Trophoblast cell (in vitro differentiated cells and primary cell): Measurements from ENCODE around the gene KRTAP10-5.

Source experiments
- DNase-seq, 2 donors: peaks; one replicate each; pipeline ENCODE4 v3.0.0-alpha.2; 2016
- H2AFZ ChIP-seq: 2 replicates; pipeline ENCODE4 v1.6.1; 2013; ENCODE audit warnings: low read length, moderate library complexity, mild to moderate bottlenecking; ENCODE audit not compliant: insufficient read depth, poor library complexity
- H2AK5ac ChIP-seq: 2 replicates; pipeline ENCODE4 v1.6.1; 2013; ENCODE audit warnings: mild to moderate bottlenecking, low read length
- H2BK120ac ChIP-seq: 2 replicates; pipeline ENCODE4 v1.6.1; 2013; ENCODE audit warnings: low read length, mild to moderate bottlenecking, moderate library complexity; ENCODE audit not compliant: insufficient read depth, poor library complexity
- H2BK12ac ChIP-seq: 2 replicates; pipeline ENCODE4 v1.6.1; 2013; ENCODE audit warnings: mild to moderate bottlenecking, low read length, moderate library complexity
- H2BK5ac ChIP-seq: 2 replicates; pipeline ENCODE4 v1.6.1; 2013; ENCODE audit warnings: low read length, low read depth, moderate library complexity, mild to moderate bottlenecking; ENCODE audit not compliant: poor library complexity
- H3K14ac ChIP-seq: 2 replicates; pipeline ENCODE4 v1.6.1; 2013; ENCODE audit warnings: mild to moderate bottlenecking, low read length
- H3K18ac ChIP-seq: 2 replicates; pipeline ENCODE4 v1.6.1; 2013; ENCODE audit warnings: mild to moderate bottlenecking, low read length
- H3K23ac ChIP-seq: 2 replicates; pipeline ENCODE4 v1.6.1; 2013; ENCODE audit warnings: low read length
- H3K27ac ChIP-seq: 2 replicates; pipeline ENCODE4 v1.5.1; 2013; ENCODE audit warnings: low read depth, mild to moderate bottlenecking, inconsistent platforms, low read length, moderate library complexity
- H3K27me3 ChIP-seq: 2 replicates; pipeline ENCODE4 v1.6.1; 2013; ENCODE audit warnings: inconsistent platforms, mild to moderate bottlenecking, low read length, moderate library complexity; ENCODE audit not compliant: insufficient read depth
- H3K36me3 ChIP-seq, 2 experiments: 1 replicate in 1 of 2; 2 replicates in 1 of 2; pipeline ENCODE4 v1.6.1; 2013; ENCODE audit warnings: low read length in 2 of 2, mild to moderate bottlenecking in 2 of 2, moderate library complexity in 1 of 2; ENCODE audit not compliant: insufficient read depth in 2 of 2, control insufficient read depth in 1 of 2
- H3K4ac ChIP-seq: 2 replicates; pipeline ENCODE4 v1.6.1; 2013; ENCODE audit warnings: low read depth, mild to moderate bottlenecking, low read length, moderate library complexity
- H3K4me1 ChIP-seq, 2 experiments: 1 replicate in 1 of 2; 2 replicates in 1 of 2; pipeline ENCODE4 v1.6.1; 2013; ENCODE audit warnings: low read length in 2 of 2, mild to moderate bottlenecking in 2 of 2, moderate library complexity in 1 of 2; ENCODE audit not compliant: insufficient read depth in 2 of 2, control insufficient read depth in 1 of 2
- H3K4me2 ChIP-seq: 2 replicates; pipeline ENCODE4 v1.6.1; 2013; ENCODE audit warnings: inconsistent platforms, mild to moderate bottlenecking, low read length, moderate library complexity
- H3K4me3 ChIP-seq: 2 replicates; pipeline ENCODE4 v1.5.1; 2013; ENCODE audit warnings: mild to moderate bottlenecking, low read depth, low read length, inconsistent platforms
- H3K79me1 ChIP-seq: one replicate; pipeline ENCODE4 v1.6.1; 2013; ENCODE audit warnings: low read length
- H3K79me2 ChIP-seq: 2 replicates; pipeline ENCODE4 v1.6.1; 2013; ENCODE audit warnings: low read length, mild to moderate bottlenecking; ENCODE audit not compliant: control insufficient read depth, insufficient read depth, poor library complexity
- H3K9ac ChIP-seq: 2 replicates; pipeline ENCODE4 v1.6.1; 2013; ENCODE audit warnings: mild to moderate bottlenecking, low read length
- H3K9me3 ChIP-seq: 2 replicates; pipeline ENCODE4 v1.6.1; 2013; ENCODE audit warnings: low read depth, mild to moderate bottlenecking, control low read depth, inconsistent platforms, low read length; ENCODE audit not compliant: insufficient read depth
- H4K12ac ChIP-seq: 2 replicates; pipeline ENCODE4 v1.6.1; 2013; ENCODE audit warnings: low read depth, mild to moderate bottlenecking, low read length, moderate library complexity
- H4K8ac ChIP-seq: 2 replicates; pipeline ENCODE4 v1.6.1; 2013; ENCODE audit warnings: low read depth, mild to moderate bottlenecking, low read length, moderate library complexity
- H4K91ac ChIP-seq: one replicate; pipeline ENCODE4 v1.6.1; 2013; ENCODE audit warnings: low read depth, mild to moderate bottlenecking, low read length, moderate library complexity
- WGBS: extraction: QIAGEN DNeasy Blood & Tissue Kit; methylation state at CpG from one replicate; pipeline ENCODE4 v1.1.7; 2013; ENCODE audit warnings: missing lambda C conversion rate; ENCODE audit not compliant: insufficient read length, insufficient coverage; ENCODE audit errors: extremely low coverage; 5-methylcytosine and 5-hydroxymethylcytosine counted together

The KRTAP10-5 gene

DNA sequence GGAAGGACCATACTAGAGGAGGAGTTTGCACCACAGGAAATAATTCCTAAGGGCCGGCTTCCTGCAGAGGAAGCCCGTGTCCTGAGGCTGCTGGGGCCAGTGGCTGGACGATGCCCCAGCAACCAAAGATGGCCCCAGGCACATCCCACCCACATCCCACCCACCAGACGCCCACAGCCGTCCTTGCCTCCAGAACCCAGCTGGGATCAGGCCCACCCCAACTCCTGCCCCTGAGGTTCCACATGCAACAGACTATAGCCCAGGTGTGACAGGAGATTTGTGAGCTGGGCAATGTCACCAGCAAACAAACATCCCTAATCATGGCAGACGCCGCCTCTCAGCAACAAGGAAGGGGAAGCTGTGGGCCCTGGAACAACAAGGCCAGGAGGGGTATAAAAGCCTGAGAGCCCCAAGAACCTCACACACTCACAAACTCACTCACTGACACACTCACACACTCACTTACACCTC is 46.3 kb upstream of the KRTAP10-5 start, which contains the start of gene KRTAP10-9:
Gene KRTAP10-9 (plus strand): TSS at position 421 of the 471 bp plus-strand sequence. CDS start 79 bp downstream, outside the sequence.
- peaks cover 12% of the 10 kb centered on the region for H3K9me3 ChIP-seq
- H2AK5ac ChIP-seq, result no peak within 1 kb of the TSS
- H3K4me1 ChIP-seq, result no peaks in the 10 kb centered on the region
- no peak within 1 kb of the TSS for H3K27ac ChIP-seq
- no peaks in the 10 kb centered on the region for H3K79me1 ChIP-seq
- no peak within 1 kb of the TSS for H4K91ac ChIP-seq
- no CpG with 5 or more reads among the region's 7 CpGs for WGBS
- DNase-seq, result no peak
- H3K4ac ChIP-seq, result no peak within 1 kb of the TSS
- H3K27me3 ChIP-seq, result no peaks in the 10 kb centered on the region
- no peak within 1 kb of the TSS for H4K8ac ChIP-seq
- H3K4me3 ChIP-seq, result no peak within 1 kb of the TSS
- no peaks in the 10 kb centered on the region for H3K79me2 ChIP-seq
- H3K4me2 ChIP-seq, result no peak within 1 kb of the TSS
- no peak within 1 kb of the TSS for H2BK5ac ChIP-seq
- no peaks in the 10 kb centered on the region for H3K36me3 ChIP-seq
- no peak within 1 kb of the TSS for H3K14ac ChIP-seq
- no peak within 1 kb of the TSS for H2BK12ac ChIP-seq
- H2BK120ac ChIP-seq, result no peak within 1 kb of the TSS
- no peak within 1 kb of the TSS for H3K23ac ChIP-seq
- peak within 1 kb of the TSS; percentile 34 for H3K9ac ChIP-seq
- H4K12ac ChIP-seq, result no peak within 1 kb of the TSS
- no peak within 1 kb of the TSS for H3K18ac ChIP-seq
- H2AFZ ChIP-seq, result no peak within 1 kb of the TSS

GRCh38 chr21:44626262-44626661 is 45.9 kb upstream of the KRTAP10-5 start:
- no CpG with 5 or more reads among the region's 10 CpGs for WGBS
- H2AFZ ChIP-seq, result no peak overlapping the region
- no peak overlapping the region for H3K14ac ChIP-seq
- H3K9me3 ChIP-seq, result peaks cover 12% of the 10 kb centered on the region
- no peak overlapping the region for H2BK12ac ChIP-seq
- H3K9ac ChIP-seq, result peak overlapping the region; percentile 34
- H2BK120ac ChIP-seq, result no peak overlapping the region
- no peaks in the 10 kb centered on the region for H3K79me1 ChIP-seq
- H3K4me2 ChIP-seq, result no peak overlapping the region
- H2AK5ac ChIP-seq, result no peak overlapping the region
- no peaks in the 10 kb centered on the region for H3K27me3 ChIP-seq
- no peak overlapping the region for H3K4me3 ChIP-seq
- no peaks in the 10 kb centered on the region for H3K79me2 ChIP-seq
- no peak overlapping the region for H3K4ac ChIP-seq
- H3K36me3 ChIP-seq, result no peaks in the 10 kb centered on the region
- no peak overlapping the region for H2BK5ac ChIP-seq
- no peak overlapping the region for H4K8ac ChIP-seq
- no peak overlapping the region for H3K23ac ChIP-seq
- H3K27ac ChIP-seq, result no peak overlapping the region
- no peak for DNase-seq
- no peak overlapping the region for H4K91ac ChIP-seq
- H3K4me1 ChIP-seq, result no peaks in the 10 kb centered on the region
- no peak overlapping the region for H3K18ac ChIP-seq
- H4K12ac ChIP-seq, result no peak overlapping the region

- no peaks in the 10 kb centered on the region for H3K4me1 ChIP-seq
- H4K8ac ChIP-seq, result no peak overlapping the region
- H3K36me3 ChIP-seq, result no peaks in the 10 kb centered on the region
These were observed 45.4 kb upstream of the KRTAP10-5 start for GRCh38 chr21:44625756-44626155.

GRCh38 chr21:44623575-44623974 is 43.2 kb upstream of the KRTAP10-5 start:
- Histone ChIP-seq H3K36me3 (no peaks in the 10 kb centered on the region), H4K91ac (no peak overlapping the region), H3K4me2 (no peak overlapping the region)

More at GRCh38 chr21:44625756-44626155, 45.4 kb upstream of the KRTAP10-5 start:
- Histone ChIP-seq H2BK120ac (no peak overlapping the region), H3K4me2 (no peak overlapping the region), H3K79me1 (no peaks in the 10 kb centered on the region), H4K12ac (no peak overlapping the region), H3K27me3 (no peaks in the 10 kb centered on the region), H4K91ac (no peak overlapping the region), H3K18ac (no peak overlapping the region), H3K79me2 (no peaks in the 10 kb centered on the region), H3K9me3 (peaks cover 12% of the 10 kb centered on the region), H2BK5ac (no peak overlapping the region), H2AK5ac (no peak overlapping the region), H3K14ac (no peak overlapping the region), H3K4me3 (no peak overlapping the region), H2BK12ac (no peak overlapping the region), H3K4ac (no peak overlapping the region), H3K27ac (no peak overlapping the region), H3K23ac (no peak overlapping the region), H3K9ac (no peak overlapping the region), H2AFZ (no peak overlapping the region)
- no CpG with 5 or more reads among the region's 7 CpGs for WGBS
- no peak for DNase-seq

More at GRCh38 chr21:44623575-44623974, 43.2 kb upstream of the KRTAP10-5 start:
- Histone ChIP-seq H2AFZ (no peak overlapping the region), H3K23ac (no peak overlapping the region), H3K14ac (no peak overlapping the region), H2AK5ac (no peak overlapping the region), H3K27ac (no peak overlapping the region), H2BK12ac (no peak overlapping the region), H2BK120ac (no peak overlapping the region), H3K18ac (no peak overlapping the region), H3K4me1 (no peaks in the 10 kb centered on the region), H4K8ac (no peak overlapping the region), H3K4ac (no peak overlapping the region), H3K4me3 (no peak overlapping the region), H3K9ac (no peak overlapping the region), H3K79me1 (no peaks in the 10 kb centered on the region), H3K27me3 (no peaks in the 10 kb centered on the region), H3K9me3 (peaks cover 14% of the 10 kb centered on the region), H4K12ac (no peak overlapping the region), H3K79me2 (no peaks in the 10 kb centered on the region), H2BK5ac (no peak overlapping the region)
- DNase-seq, result no peak
